ENCODE data around the gene FAU. TPM values are rescaled to one million over a fixed set of nuclear protein-coding genes. Genes with fewer than 3 reads are reported as not detected.

Gene FAU
- total and polyA plus RNA-seq, 9 of the 15 experiments (the other 6 are each of a cell fraction or from before 2014, with no cell fraction given), result 433 to 1,827 (median 942) TPM

- TF ChIP-seq HMGXB4 (CRISPR knock-in tag; IDR thresholded peaks at IDR 0.05) (no peak), ZBED1 (IDR thresholded peaks at IDR 0.05) (no peak), NR2F6 (CRISPR knock-in tag; IDR thresholded peaks at IDR 0.05) (no peak), NR3C1 (CRISPR knock-in tag; IDR thresholded peaks at IDR 0.05) (no peak), DMBX1 (CRISPR knock-in tag; IDR thresholded peaks at IDR 0.05; ENCODE audit: borderline replicate concordance) (no peak), ATF4 (CRISPR knock-in tag; IDR thresholded peaks at IDR 0.05) (no peak), GTF2E2 (tag; IDR thresholded peaks at IDR 0.05) (no peak), POLR3A (IDR thresholded peaks at IDR 0.05; ENCODE audit: borderline replicate concordance, extremely low read depth, insufficient read depth, insufficient read length) (no peak), BMI1 (IDR thresholded peaks at IDR 0.05; ENCODE audit: low read length) (no peak), CBX8 (IDR thresholded peaks at IDR 0.05; ENCODE audit: borderline replicate concordance, extremely low read depth, low read depth, low read length, poor library complexity, severe bottlenecking) (no peak), CREB3 (tag; conservative IDR thresholded peaks at IDR 0.05; ENCODE audit: low read depth) (0 out of 2 replicates have a peak, but pooled peaks have one; percentile 38), GTF2F1 (IDR thresholded peaks at IDR 0.05; ENCODE audit: low read depth, low read length) (no peak), ARID3A (IDR thresholded peaks at IDR 0.05; ENCODE audit: borderline replicate concordance, low read depth, low read length) (no peak), KDM2B (CRISPR knock-in tag; IDR thresholded peaks at IDR 0.05) (no peak), BHLHE40 (IDR thresholded peaks at IDR 0.05; ENCODE audit: low read length) (peak; percentile 93), TFAP4 (CRISPR knock-in tag; IDR thresholded peaks at IDR 0.05; ENCODE audit: borderline replicate concordance) (peak; percentile 97), DPF2 (IDR thresholded peaks at IDR 0.05) (peak; percentile 50), GABPB1 (CRISPR knock-in tag; IDR thresholded peaks at IDR 0.05) (no peak), TCF7L2 (IDR thresholded peaks at IDR 0.05; ENCODE audit: low read depth, low read length) (no peak), NUFIP1 (IDR thresholded peaks at IDR 0.05; ENCODE audit: partially characterized antibody) (no peak), NR0B1 (IDR thresholded peaks at IDR 0.05; ENCODE audit: partially characterized antibody) (no peak), BRF1 (IDR thresholded peaks at IDR 0.05; ENCODE audit: borderline replicate concordance, extremely low read depth, insufficient read length) (no peak)
These were observed 47.3 kb upstream of the FAU start (continued) for GRCh38 chr11:65169164-65169641.
